HG02610 (cell line): Measurements from ENCODE around the gene ASB8.

Experiments
- ATAC-seq: cut with Tn5 transposase; IDR thresholded peaks from one replicate; pipeline ENCODE4 v1.9.1; 2021; ENCODE audit warnings: mild to moderate bottlenecking, moderate library complexity; ENCODE audit not compliant: unreplicated experiment

The ASB8 gene

GRCh38 chr12:48157018-48157888, at the start of gene ASB8:
Gene ASB8, minus strand, starts transcription at chr12:48157515. Its CDS starts 4,019 bp downstream, at chr12:48153496.
- ATAC-seq: peak; percentile 90

- ATAC-seq: no peak
Measured at GRCh38 chr12:48203192-48203591, 45.9 kb upstream of the ASB8 start, which contains the start of gene OR10AD1. Gene OR10AD1, minus strand, starts transcription at chr12:48203292. Its CDS starts 0 bp downstream, at chr12:48203292.

GRCh38 chr12:48202766-48203165, 45.5 kb upstream of the ASB8 start:
- ATAC-seq: no peak

GRCh38 chr12:48201516-48201915, 44.2 kb upstream of the ASB8 start:
- no peak for ATAC-seq

GRCh38 chr12:48201091-48201490, 43.8 kb upstream of the ASB8 start:
- ATAC-seq: no peak

GRCh38 chr12:48199774-48200221, 42.5 kb upstream of the ASB8 start:
- ATAC-seq: no peak

GRCh38 chr12:48198985-48199384, 41.7 kb upstream of the ASB8 start:
- ATAC-seq: no peak

GRCh38 chr12:48198672-48198971, 41.3 kb upstream of the ASB8 start:
- ATAC-seq: peak; percentile 5

GRCh38 chr12:48197971-48198671, 40.8 kb upstream of the ASB8 start:
- ATAC-seq: peak; percentile 100

GRCh38 chr12:48197549-48197970, 40.2 kb upstream of the ASB8 start:
- ATAC-seq: no peak

- ATAC-seq: no peak
Measured at GRCh38 chr12:48194799-48195201, 37.5 kb upstream of the ASB8 start.

GRCh38 chr12:48193623-48194022, 36.3 kb upstream of the ASB8 start:
- no peak for ATAC-seq

- ATAC-seq: no peak
Measured at GRCh38 chr12:48192861-48193260, 35.5 kb upstream of the ASB8 start.

- ATAC-seq: no peak
Measured at GRCh38 chr12:48191096-48191495, 33.8 kb upstream of the ASB8 start.

GRCh38 chr12:48189331-48190125, 32.2 kb upstream of the ASB8 start:
- ATAC-seq: peak; percentile 51

- ATAC-seq: no peak
Measured at GRCh38 chr12:48187916-48188695, 30.8 kb upstream of the ASB8 start.

- no peak for ATAC-seq
Measured at GRCh38 chr12:48185181-48185919, 28.0 kb upstream of the ASB8 start.

- no peak for ATAC-seq
Measured at GRCh38 chr12:48184549-48184922, 27.2 kb upstream of the ASB8 start.

- ATAC-seq: no peak
Measured at GRCh38 chr12:48183876-48184548, 26.7 kb upstream of the ASB8 start.
